NCI-H1436 treated with DMSO at 0.1 percent for 48 hours (cell line): ENCODE results near the gene SMPX.

Experiments used
- DNase-seq: peaks from one replicate; lab custom pipeline; 2025; lab: John Stamatoyannopoulos, UW

Gene SMPX

DNA sequence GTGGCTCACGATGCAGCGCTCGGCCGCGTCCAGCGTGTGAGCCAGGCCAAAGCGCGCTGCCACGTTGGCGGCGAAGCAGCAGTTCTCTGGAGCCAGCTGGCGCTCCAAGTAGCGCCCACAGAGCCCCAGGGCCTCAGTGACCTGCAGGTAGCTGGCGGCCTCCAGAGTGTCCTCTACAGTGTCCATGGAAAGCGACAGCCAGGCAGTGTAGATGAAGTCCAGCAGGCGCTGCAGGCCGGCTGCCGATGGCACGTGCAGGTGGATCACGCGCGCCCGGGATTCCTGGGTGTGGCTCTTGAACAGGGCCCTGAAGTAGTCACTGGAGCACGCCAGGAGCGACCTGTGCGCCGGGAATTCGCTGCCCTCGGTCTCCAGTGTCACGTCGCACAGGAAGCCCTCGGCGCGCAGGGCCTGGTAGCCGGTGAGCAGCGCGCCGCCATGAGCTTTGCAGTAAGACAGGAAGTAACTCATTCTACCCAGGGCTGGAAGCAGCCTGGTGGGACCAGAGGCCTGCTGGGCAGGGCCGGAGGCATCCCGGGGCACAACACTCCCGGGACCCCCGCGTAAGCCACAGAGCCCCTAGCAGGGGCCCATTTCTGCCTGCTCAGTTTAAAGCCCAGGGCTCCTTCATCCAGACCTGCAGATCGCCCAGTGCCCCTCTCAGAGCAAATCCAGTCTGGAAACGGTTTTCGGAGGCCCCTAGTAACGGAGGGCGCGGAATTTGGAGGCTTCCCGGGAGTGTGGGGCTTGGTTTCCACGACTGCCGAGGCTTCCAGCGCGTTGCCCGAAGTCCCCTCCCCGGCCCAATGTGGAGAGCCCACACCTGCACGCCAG is 100.4 kb downstream of the SMPX start:
- no peak for DNase-seq

DNA sequence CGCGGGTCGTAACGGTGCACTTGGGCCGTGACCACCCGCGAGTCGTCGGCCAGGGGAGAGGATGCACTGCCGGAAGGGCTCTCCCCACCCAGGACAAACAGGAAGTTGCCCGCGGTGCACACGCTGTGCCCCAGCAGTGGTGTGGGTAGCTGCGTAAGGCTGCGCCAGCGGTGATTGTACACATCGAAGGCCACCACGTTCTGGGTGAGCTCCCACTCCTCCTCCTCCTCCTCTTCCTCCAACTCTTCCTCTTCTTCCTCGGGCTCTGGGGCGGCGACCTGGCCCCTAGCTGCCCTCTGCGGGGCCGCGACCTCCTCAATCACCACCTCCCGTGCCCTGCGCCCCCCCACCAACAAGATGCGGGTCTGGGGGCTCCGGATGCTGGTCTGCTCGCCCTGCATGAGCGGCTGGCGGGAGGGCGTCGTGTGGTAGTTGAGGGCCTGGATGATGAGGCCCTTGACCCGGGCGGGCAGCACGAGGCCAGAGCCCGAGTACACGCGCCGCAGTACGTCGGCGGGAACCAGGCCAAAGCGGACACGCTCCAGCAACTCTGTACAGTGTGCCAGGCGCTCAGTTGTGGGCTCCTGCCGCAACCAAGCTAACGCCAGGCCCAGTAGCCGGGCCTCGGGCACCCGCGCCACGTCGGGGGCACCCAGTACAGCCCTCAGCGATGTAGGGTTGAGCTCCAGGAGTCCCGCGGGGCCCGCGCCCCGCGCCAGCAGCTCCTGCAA is 101.2 kb downstream of the SMPX start:
- DNase-seq, result no peak
